GM12864 (cell line): Measurements from ENCODE around the gene CBLL2.

Source experiments
- DNase-seq: peaks from one replicate; pipeline ENCODE4 v3.0.0-alpha.2; 2011; ENCODE audit warnings: low read depth
- H3K4me3 ChIP-seq: 2 replicates; pipeline ENCODE4 v1.5.1; 2011; ENCODE audit warnings: mild to moderate bottlenecking, low read depth, low read length, control low read depth
- TF ChIP-seq, protein P1 (sequence below): IDR thresholded peaks from 2 replicates; pipeline ENCODE4 v1.5.1; 2011; ENCODE audit warnings: low read depth, mild to moderate bottlenecking, moderate library complexity, low read length, control low read depth, inconsistent platforms; ENCODE audit errors: missing control alignments

Gene CBLL2

DNA sequence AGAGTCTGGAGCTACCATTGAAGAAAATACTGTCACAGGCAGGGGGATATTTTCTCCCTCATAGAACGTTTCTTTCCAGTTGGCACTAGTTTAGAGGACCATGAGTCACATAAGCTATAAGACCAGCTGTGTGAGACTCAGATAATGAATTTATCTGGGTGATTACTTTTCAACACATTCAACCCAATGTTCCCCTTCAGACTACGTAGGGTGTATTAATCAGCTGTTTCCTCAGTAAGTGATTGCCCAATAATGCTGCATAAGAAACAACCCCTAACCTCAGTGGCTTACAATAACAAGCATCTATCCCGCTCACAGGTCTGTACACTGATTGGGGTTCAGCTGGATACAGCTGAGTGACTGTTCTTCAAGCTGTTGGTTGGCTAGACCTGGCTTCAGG is 38.1 kb downstream of the CBLL2 start:
- no peak for DNase-seq
- no peak overlapping the region for H3K4me3 ChIP-seq
- TF ChIP-seq, protein P1, sequence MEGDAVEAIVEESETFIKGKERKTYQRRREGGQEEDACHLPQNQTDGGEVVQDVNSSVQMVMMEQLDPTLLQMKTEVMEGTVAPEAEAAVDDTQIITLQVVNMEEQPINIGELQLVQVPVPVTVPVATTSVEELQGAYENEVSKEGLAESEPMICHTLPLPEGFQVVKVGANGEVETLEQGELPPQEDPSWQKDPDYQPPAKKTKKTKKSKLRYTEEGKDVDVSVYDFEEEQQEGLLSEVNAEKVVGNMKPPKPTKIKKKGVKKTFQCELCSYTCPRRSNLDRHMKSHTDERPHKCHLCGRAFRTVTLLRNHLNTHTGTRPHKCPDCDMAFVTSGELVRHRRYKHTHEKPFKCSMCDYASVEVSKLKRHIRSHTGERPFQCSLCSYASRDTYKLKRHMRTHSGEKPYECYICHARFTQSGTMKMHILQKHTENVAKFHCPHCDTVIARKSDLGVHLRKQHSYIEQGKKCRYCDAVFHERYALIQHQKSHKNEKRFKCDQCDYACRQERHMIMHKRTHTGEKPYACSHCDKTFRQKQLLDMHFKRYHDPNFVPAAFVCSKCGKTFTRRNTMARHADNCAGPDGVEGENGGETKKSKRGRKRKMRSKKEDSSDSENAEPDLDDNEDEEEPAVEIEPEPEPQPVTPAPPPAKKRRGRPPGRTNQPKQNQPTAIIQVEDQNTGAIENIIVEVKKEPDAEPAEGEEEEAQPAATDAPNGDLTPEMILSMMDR: no peak

DNA sequence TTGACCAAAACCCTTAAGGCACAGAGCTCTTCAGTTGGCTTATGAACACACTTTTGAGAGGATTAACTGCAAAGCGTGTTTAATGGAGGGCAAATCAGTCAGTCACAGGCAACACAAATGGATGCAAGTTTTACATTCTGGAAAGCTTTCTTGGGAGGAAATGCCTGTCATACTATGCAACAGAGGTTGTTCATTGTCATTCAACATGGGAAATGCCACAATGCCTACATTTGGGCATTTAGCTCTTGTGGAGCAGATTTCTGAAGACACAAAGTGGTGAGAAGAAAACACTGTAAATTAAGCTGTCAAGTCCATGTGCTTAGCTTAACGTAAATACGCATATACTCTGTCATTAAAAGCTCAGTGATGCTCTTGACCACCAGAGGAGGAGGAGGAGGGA is 41.1 kb downstream of the CBLL2 start:
- DNase-seq: no peak
- TF ChIP-seq, protein P1: no peak
- H3K4me3 ChIP-seq: no peak overlapping the region

DNA sequence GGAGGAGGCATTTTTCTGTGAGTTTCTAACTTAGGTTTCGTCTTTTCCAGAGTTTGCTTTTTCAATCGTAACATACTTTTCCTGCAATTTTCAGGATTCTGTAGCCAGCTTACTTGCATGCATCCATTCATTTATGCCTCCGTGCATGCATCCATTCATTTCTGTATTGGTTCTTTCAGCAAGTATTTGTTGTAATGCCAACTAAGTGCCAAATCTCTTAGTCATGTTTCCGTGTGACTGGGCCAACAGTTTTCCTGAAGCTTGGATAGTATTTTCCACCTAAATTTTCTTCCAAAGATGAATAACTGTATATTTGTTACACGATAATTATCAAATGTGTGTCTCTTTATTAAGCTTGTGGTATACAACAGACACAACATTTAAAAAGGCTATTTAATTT is 41.5 kb downstream of the CBLL2 start:
- no peak for DNase-seq
- TF ChIP-seq, protein P1: no peak
- H3K4me3 ChIP-seq: no peak overlapping the region

DNA sequence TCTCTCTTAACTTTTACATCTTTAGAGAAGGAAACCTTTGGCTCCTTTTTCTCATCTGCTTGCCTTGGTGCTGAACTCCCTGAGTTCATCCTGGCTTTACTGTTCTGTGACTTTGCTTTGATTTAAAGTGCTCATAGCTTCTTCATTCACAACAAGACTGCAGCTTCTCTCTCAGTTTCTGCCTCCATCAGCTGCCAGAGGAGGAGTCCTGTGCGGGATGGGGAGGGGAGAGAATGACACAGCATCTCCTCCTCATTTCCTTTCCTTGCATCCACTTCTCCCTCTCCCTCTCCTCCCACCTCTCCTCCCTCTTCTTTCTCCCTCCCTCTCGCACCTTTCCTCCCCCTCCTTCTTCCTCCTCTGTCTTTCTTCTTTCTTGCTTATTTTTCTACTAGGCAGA is 42.0 kb downstream of the CBLL2 start:
- TF ChIP-seq, protein P1: no peak
- no peak for DNase-seq
- H3K4me3 ChIP-seq: no peak overlapping the region

DNA sequence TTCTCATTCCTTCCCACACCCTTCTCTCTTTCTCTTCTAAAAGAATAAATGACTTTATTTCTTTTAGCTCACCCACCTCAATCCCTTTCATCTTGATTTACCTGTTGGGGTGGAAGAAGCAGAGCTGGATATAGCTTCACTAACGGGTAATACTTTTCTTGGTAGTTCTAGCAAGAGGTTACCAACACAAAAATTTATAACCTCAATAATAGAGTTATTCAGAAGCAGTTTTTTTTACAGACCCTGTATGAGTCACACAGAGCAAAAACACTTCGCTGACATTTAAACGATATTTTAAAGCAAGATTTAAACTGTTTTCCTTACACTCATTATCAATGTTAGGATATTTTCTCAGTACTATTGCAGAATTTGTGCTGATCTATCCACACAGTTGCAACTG is 42.4 kb downstream of the CBLL2 start:
- TF ChIP-seq, protein P1: no peak
- H3K4me3 ChIP-seq: no peak overlapping the region
- DNase-seq: no peak

DNA sequence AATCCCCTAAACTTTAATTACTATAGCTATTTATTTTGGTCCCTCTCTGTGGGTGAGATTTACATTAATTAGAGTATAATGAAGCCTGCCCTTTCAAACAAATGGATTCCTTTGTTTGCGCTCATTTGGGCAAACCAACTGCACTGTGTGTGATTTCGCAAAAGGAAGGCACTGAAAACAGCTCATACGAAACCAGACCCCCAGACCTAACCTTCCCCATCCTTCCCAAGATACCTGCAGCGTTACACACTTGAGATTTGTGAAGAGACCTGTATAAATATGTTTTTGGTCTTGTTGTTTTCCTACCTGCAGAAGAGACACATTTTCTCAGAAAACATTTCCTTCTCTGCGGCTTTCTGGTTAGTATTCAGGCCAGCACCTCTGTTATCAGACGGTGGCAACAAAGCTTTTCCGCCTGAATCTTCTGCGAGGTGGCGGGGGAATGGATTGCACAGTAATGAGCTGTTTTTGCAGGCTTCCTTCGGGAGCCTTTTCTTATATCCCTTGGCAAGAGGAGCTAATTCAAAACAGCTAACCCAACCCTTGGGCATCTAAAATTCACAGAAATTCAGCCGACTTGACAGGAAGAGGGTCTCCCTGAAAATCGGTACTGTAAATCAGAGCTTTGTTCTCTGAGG is 47.6 kb downstream of the CBLL2 start:
- H3K4me3 ChIP-seq: no peak overlapping the region
- no peak for DNase-seq
- TF ChIP-seq, protein P1: no peak

DNA sequence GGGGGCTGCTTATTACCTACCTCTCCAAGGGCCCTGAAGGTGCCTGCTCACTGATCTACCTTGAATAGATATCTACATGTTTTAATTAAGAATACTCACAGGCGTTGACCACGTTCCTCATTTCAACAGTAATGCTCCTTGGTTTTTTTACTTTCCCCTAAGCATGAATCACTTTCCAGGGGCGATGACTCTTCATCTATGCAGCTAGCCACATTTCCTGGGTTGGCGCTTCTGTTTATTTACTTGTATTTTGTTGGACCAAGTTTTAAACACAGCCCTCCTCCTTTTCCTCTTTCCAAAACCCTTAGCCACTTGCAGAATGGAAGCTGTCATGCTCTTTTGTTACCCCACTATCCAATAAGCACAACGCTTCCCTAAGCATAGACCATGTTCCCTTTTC is 50.8 kb downstream of the CBLL2 start:
- DNase-seq: no peak
- H3K4me3 ChIP-seq: no peak overlapping the region
- TF ChIP-seq, protein P1: no peak
